AG09309 (cell line): ENCODE data around the gene UROD.

Experiments
- DNase-seq: peaks from one replicate; pipeline ENCODE4 v3.0.0-alpha.2; 2010; ENCODE audit warnings: low read depth
- H3K4me3 ChIP-seq: 2 replicates; pipeline ENCODE4 v1.5.1; 2011; ENCODE audit warnings: mild to moderate bottlenecking, low read depth, low read length, moderate library complexity; ENCODE audit not compliant: control insufficient read depth
- TF ChIP-seq, protein P1 (sequence below): IDR thresholded peaks from 2 replicates; pipeline ENCODE4 v1.5.1; 2011; ENCODE audit warnings: mild to moderate bottlenecking, low read depth, low read length, inconsistent platforms; ENCODE audit not compliant: insufficient read depth, control insufficient read depth; ENCODE audit errors: missing control alignments

The UROD gene

GRCh38 chr1:45002650-45003645 lies 9.1 kb upstream of the UROD start:
- TF ChIP-seq, protein P1, sequence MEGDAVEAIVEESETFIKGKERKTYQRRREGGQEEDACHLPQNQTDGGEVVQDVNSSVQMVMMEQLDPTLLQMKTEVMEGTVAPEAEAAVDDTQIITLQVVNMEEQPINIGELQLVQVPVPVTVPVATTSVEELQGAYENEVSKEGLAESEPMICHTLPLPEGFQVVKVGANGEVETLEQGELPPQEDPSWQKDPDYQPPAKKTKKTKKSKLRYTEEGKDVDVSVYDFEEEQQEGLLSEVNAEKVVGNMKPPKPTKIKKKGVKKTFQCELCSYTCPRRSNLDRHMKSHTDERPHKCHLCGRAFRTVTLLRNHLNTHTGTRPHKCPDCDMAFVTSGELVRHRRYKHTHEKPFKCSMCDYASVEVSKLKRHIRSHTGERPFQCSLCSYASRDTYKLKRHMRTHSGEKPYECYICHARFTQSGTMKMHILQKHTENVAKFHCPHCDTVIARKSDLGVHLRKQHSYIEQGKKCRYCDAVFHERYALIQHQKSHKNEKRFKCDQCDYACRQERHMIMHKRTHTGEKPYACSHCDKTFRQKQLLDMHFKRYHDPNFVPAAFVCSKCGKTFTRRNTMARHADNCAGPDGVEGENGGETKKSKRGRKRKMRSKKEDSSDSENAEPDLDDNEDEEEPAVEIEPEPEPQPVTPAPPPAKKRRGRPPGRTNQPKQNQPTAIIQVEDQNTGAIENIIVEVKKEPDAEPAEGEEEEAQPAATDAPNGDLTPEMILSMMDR = no peak
- H3K4me3 ChIP-seq = no peak overlapping the region
- no peak for DNase-seq

- DNase-seq = no peak
- H3K4me3 ChIP-seq = no peak overlapping the region
- TF ChIP-seq, protein P1 = no peak
Measured at GRCh38 chr1:45003741-45004140, 8.3 kb upstream of the UROD start.

- no peak overlapping the region for H3K4me3 ChIP-seq
- TF ChIP-seq, protein P1 = no peak
- no peak for DNase-seq
Measured at GRCh38 chr1:45004281-45004920, 7.7 kb upstream of the UROD start.

DNA sequence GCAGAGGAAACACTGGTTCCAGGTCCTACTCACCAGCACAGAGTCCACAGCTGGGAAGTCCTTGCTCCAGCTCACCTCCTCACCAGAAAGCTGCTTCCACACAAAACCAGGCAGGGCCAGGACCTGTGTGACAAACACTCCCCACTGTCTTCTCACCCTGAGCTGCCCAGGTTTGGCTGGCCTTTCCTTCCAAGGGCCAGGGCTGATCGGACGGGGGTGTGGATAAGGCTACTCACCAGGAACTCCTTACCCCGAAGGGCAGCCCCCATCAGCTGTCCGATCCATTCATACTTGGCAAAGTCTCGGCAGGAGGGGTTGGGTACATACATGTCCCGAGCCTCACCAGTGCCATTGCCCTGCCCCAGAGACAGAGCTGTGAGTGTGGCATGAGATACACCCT lies 6.3 kb upstream of the UROD start:
- no peak overlapping the region for H3K4me3 ChIP-seq
- TF ChIP-seq, protein P1 = no peak
- DNase-seq = no peak

- DNase-seq = no peak
- TF ChIP-seq, protein P1 = no peak
- H3K4me3 ChIP-seq = no peak overlapping the region
Measured at GRCh38 chr1:45007311-45007710, 4.7 kb upstream of the UROD start.

DNA sequence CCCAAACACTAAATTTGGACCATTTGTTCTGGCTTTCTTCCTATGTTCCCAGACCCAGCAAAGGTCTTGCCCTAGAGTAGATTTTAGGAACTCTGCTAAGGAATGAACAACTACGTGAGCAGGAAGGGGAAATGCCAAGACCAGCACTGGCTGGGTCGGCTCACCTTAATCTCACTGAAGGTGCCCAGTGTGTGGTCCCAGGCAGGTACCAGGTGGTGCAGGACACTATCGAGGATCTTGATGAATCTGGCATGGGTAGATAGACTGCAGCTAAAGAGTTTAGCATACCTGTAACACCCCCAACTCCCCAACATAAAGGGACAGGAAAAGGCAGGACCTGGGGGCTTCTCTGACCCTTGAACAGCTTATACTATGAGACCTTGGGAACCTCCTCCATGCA lies 4.0 kb upstream of the UROD start:
- DNase-seq = no peak
- no peak overlapping the region for H3K4me3 ChIP-seq
- TF ChIP-seq, protein P1 = no peak
